Stomach (tissue), 4 donors: ENCODE results near the gene RELA.

ENCODE experiments used
- POLR2A ChIP-seq, 4 donors: fragments of 450-650 bp; IDR thresholded peaks; one replicate each; pipeline ENCODE4 v1.6.1; 2016; ENCODE audit warnings: antibody characterized with exemption in 4 of 4, control low read depth in 2 of 4, mild to moderate bottlenecking in 1 of 4, moderate library complexity in 1 of 4
- TF ChIP-seq, protein P1 (sequence below), 7 experiments: fragments of 450-650 bp in 4 of 7; fragments of 200-600 bp in 3 of 7; sonication (generic) in 3 of 7; IDR thresholded peaks; one replicate each; pipeline ENCODE4 v1.5.1; 2016 to 2019; ENCODE audit warnings: antibody characterized with exemption in 7 of 7, control low read depth in 2 of 7, mild to moderate bottlenecking in 1 of 7

DNA sequence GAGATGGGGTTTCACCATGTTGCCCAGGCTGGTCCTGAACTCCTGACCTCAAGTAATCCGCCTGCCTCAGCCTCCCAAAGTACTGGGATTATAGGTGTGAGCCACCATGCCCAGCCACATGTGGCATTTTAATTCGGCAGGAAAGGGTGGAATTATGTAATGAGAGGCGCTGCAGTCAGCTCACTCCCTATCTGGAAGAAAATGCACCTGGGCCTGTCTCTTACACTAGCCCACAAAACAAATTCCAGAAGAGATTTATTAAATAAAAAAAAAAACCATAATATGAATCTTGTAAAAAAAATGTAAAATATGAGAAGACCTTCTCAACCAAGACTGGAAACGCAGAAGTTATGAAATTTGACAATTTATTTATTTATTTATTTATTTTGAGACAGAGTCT, 41.1 kb upstream of the RELA start:
- TF ChIP-seq, protein P1, sequence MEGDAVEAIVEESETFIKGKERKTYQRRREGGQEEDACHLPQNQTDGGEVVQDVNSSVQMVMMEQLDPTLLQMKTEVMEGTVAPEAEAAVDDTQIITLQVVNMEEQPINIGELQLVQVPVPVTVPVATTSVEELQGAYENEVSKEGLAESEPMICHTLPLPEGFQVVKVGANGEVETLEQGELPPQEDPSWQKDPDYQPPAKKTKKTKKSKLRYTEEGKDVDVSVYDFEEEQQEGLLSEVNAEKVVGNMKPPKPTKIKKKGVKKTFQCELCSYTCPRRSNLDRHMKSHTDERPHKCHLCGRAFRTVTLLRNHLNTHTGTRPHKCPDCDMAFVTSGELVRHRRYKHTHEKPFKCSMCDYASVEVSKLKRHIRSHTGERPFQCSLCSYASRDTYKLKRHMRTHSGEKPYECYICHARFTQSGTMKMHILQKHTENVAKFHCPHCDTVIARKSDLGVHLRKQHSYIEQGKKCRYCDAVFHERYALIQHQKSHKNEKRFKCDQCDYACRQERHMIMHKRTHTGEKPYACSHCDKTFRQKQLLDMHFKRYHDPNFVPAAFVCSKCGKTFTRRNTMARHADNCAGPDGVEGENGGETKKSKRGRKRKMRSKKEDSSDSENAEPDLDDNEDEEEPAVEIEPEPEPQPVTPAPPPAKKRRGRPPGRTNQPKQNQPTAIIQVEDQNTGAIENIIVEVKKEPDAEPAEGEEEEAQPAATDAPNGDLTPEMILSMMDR (IDR thresholded peaks at IDR 0.05): no peak
- TF ChIP-seq POLR2A (IDR thresholded peaks at IDR 0.05): no peak
